Smooth muscle cell of the coronary artery (primary cell): Measurements from ENCODE around the gene C5orf22. TPM values are rescaled to one million over a fixed set of nuclear protein-coding genes. Genes with fewer than 3 reads are reported as not detected.

ENCODE experiments used
- total RNA-seq: library from RNA; depleted of rRNA; stranded (reverse); fragments of >200 nt; gene quantifications from 2 replicates; pipeline ENCODE4 v1.2.3, GENCODE V29; 2014; ENCODE audit warnings: low replicate concordance

The C5orf22 gene
- total RNA-seq: 8.8 and 12.6 TPM in 2 replicates

DNA sequence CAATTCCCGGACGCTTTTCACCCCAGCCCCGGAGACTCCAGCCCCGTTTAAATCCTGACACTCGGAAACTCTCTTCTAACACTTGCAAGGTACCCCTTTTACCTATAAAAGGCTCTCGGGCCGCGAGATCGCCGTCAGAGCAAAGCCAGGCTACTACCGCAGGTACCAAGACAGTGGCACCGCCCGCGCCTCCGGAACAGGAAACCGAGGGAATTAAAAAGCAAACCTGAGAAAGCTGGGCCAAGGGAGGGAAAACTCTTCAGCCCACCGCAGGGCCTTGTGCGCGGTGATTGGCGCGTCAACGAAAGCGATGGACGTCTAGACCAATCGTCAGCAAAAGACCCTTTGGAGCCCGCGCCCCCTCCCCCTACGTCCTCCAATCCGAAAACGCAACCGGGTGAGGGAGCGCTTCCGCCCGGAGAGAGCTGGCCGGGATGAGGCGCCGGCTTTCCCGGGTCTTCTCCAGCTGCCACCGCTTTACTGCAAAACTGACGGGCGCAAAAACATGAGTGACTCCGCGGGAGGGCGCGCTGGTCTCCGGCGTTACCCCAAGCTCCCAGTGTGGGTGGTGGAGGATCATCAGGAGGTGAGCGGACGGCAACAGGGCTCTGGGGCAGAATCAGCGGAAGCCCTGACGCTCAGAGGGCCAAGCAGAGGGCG is at the start of gene C5orf22, which contains the start of gene DROSHA:
TSS of gene C5orf22 (plus strand) at position 414 of the 660 bp plus-strand sequence. CDS start at position 506, 92 bp downstream.
TSS of gene DROSHA (minus strand) at position 206 of the 660 bp plus-strand sequence. CDS start 3,034 bp downstream, outside the sequence.

Other genes with a start within 250 kb of the C5orf22 start
- 39.7 and 40.4 TPM in 2 replicates for gene DROSHA, start 208 bp upstream of the C5orf22 start, total RNA-seq
- 0.23 TPM in 1 of 2 replicates, not detected in the other for gene PDZD2, start 106.8 kb downstream of the C5orf22 start, total RNA-seq